Hippocampal formation (tissue), 2 donors: ENCODE data around the gene SELENOM.
"Not testable (repeated sequence)": the region's sequence is repeated elsewhere in the genome, so short reads cannot be mapped to it uniquely, and the experiment has no call there.

Source experiments
- DNase-seq, 2 donors: peaks; one replicate each; lab custom pipeline; 2025; lab: John Stamatoyannopoulos, UW

The SELENOM gene

GRCh38 chr22:31130873-31131272 is 23.5 kb upstream of the SELENOM start:
- no peak for DNase-seq

DNA sequence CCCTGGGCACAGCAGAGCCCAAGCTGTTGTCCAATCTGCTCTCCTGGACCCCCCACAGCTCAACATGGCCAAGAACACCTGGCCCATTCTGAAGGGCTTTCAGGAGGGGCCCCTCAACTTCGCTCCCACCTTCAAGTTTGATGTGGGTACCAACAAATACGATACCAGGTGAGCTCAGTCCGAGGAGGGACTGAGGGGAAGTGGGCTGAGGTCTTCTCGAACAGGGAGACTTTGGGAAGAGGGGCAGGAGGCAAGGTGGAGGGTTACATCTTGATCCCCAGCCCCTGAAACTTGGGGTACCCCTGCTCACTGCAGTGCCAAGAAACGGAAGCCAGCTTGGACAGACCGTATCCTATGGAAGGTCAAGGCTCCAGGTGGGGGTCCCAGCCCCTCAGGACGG is 20.8 kb upstream of the SELENOM start:
- no peak for DNase-seq

GRCh38 chr22:31127181-31127772 is 19.9 kb upstream of the SELENOM start:
- DNase-seq: no peak

GRCh38 chr22:31126869-31127175 is 19.5 kb upstream of the SELENOM start:
- no peak for DNase-seq

- DNase-seq: no peak
These were observed 18.9 kb upstream of the SELENOM start for GRCh38 chr22:31126128-31126868.

- no peak for DNase-seq
These were observed 18.3 kb upstream of the SELENOM start for GRCh38 chr22:31125521-31126117.

DNA sequence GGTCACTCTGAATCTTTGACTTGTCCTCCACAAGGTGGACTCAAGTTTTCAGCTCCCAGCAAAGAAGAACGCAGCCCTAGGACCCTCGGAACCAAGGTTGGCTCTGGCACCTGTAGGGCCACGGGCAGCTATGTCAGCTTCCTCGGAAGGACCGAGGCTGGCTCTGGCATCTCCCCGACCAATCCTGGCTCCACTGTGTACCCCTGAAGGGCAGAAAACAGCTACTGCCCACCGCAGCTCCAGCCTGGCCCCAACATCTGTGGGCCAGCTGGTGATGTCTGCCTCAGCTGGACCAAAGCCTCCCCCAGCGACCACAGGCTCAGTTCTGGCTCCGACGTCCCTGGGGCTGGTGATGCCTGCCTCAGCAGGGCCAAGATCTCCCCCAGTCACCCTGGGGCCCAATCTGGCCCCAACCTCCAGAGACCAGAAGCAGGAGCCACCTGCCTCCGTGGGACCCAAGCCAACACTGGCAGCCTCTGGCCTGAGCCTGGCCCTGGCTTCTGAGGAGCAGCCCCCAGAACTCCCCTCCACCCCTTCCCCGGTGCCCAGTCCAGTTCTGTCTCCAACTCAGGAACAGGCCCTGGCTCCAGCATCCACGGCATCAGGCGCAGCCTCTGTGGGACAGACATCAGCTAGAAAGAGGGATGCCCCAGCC is 17.6 kb upstream of the SELENOM start:
- DNase-seq: no peak

DNA sequence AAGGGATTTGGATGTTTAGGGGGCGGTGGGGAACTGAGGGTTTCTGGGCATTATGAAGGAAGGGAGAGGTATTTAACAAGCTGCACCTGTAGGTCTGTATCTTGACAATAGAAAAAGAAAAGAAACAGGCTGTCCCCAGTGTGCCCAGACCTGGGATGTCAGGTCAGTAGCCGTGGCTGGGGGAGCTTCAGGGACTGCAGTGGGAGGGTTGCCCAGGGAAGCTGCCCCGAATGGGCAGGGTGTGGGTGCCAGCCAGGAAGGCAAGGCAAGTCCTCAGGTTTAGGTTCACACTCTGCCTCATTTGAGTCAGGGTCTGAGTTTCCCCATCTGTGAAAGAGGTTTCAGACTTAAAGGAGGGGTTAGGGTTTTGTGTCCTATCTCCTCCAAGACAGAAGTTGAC is 16.9 kb upstream of the SELENOM start:
- no peak for DNase-seq

DNA sequence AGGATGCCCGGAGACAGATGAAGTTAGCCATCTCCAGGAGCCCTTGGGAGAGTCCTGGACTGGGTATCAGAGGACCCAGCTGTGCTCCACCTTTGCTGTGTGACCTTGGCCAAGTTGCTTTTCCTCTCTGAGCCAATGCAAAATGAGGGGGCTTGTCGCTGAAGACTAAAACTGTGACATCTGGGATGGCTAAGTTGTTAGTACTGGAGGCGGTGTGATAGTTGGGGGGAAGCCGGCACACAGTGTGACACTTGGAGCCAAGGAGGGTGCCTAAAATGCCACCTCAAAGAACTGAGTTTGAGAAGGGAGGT is 15.9 kb upstream of the SELENOM start:
- no peak for DNase-seq

DNA sequence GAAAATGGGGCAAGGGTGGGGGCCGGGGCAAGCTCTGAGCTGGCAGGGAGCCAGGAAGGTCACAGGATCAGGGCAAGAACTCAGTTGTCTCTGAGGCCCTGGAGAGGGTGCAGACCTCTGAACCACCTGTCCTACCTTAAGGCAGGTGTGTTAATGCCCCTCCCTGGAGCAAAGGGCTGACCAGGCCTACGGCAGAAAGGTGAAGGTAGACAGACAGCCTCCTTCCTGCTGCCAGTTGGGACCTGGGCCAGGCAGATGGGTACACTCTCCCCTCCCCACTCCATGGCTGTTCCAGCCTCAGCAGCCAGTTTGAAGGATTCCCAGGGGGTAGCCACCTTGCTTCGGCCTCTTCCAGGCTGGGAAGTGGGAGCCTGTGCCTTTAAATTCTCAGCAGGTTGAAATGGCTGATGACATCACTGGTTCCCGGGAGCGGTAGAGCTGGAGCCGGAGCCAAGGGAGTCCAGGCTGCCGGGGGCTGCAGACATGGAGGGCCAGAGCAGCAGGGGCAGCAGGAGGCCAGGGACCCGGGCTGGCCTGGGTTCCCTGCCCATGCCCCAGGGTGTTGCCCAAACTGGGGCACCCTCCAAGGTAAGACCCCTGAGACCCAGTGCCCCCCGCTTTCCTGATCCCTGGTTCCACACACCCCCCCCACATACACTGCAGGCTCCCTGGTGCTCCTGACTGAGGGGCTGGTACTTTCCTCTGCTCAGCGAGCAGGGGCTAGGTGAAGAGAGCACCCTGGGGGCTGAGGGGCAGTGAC is 15.3 kb upstream of the SELENOM start, which contains the start of gene INPP5J:
TSS of gene INPP5J (plus strand) at position 435 of the 760 bp plus-strand sequence. CDS start at position 484, 49 bp downstream.
- no peak for DNase-seq

DNA sequence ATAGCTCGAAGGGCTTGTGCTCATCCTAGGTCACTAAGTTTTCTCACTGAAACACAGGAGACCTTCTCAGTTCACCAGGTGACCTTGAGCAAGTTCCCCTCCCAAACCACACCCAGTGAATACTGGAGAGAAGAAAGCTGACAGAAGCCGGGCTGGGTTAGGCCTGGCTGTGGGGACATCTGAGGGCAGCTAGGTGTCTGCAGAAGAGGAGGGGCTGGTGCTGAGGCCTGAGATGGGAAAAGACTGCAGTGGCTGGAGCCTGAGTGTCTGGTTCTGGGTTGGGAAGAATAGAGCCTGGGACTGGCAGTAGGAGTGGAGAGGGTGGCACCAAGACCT is 14.8 kb upstream of the SELENOM start:
- no peak for DNase-seq

- no peak for DNase-seq
These were observed 14.0 kb upstream of the SELENOM start for GRCh38 chr22:31121403-31121802.

DNA sequence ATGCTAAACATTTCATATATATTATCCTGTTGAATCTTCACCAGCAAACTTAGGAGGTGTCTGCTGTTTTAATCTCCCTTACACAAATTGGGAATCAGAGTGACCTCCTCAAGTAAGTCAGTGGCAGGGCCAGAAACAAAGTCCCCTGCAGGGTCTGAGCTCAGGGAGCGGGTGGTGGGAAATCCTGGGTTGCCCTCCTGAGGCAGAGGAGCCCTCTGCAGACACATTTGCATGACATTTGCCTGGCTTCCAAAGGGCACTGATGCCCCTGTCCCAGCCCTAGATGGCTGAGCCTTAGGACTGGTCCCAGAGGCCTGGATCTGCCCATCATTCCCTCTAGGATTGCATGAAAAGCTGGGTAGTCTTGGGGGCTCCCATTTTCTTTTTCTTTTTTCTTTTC is 13.3 kb upstream of the SELENOM start:
- DNase-seq: no peak

DNA sequence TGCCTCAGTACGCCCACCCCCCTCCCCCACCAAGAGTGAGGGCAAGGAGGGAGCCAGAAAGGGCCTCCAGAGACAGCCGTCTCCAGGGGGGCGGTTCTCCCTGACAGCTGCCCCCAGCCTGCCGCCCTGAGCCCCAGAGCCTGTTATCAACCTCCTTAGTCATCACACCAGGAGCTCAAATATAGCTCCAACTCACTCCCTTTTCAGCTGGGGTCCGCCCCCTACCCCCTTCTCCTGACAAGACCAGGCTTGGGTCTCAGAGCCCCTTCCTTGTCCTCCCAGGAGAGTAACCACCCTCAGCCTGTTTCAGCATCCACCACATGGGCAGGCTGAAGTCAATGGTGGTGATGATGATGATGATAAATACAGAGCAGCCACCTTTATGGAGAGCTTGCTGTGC is 12.9 kb upstream of the SELENOM start:
- DNase-seq: no peak

- DNase-seq: no peak
These were observed 11.8 kb upstream of the SELENOM start for GRCh38 chr22:31119026-31119717.

DNA sequence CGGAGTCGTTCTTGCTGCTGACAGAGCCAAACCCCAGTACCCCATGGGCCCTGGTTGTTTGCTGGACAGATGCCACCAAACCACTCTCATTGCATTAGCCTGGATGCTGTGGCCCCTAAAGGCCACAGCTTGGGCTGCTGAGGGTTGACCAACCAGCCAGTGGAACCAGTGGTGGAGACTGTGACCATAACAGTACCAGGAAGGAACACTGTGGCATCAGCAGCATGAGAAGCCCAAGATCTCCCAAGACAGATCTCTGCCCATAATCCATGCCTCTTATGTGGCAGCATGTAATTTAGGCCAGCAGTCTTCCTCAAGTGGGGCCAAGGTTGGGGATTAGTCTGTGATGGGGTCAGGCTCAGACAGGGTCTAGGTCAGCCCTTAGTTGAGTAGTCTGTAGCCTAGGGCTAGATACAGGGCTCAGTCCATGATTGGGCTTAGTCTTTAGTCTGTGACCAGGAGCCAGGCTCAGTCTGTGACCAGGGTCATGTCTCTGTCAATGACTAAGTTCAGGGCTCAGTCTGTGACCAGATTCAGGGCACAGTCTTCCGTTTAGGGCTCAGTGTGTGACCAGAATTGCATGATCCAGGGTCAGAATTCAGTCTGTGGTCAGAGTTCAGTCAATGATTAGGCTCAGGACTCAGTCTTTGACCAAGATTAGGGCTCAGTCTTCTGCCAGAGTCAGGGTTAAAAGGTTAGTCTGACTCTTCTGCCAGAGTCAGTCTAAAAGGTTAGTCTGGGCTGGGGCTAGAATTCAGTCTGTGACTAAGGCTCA is 10.9 kb upstream of the SELENOM start:
- no peak for DNase-seq

DNA sequence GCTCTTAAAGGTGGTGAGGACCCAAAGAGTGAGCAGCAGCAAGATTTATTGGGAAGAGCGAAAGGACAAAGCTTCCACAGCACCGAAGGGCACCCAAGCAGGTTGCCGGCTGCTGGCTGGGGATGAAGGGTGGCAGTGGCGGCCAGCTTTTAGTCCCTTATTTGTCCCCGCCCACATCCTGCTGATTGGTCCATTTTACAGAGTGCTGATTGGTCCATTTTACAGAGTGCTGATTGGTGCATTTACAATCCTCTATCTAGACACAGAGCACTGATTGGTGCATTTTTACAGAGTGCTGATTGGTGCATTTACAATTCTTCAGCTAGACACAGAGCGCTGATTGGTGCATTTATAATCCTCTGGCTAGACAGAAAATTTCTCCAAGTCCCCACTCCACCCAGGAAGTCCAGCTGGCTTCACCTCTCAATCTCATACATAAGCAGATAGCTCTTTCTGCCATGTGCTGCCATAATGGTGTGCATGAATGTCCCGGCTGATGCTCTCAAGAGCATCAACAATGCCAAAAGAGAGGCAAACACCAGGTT is 5.3 kb upstream of the SELENOM start:
- not testable (repeated sequence) for DNase-seq

GRCh38 chr22:31107894-31108218 is 488 bp upstream of the SELENOM start:
- no peak for DNase-seq

DNA sequence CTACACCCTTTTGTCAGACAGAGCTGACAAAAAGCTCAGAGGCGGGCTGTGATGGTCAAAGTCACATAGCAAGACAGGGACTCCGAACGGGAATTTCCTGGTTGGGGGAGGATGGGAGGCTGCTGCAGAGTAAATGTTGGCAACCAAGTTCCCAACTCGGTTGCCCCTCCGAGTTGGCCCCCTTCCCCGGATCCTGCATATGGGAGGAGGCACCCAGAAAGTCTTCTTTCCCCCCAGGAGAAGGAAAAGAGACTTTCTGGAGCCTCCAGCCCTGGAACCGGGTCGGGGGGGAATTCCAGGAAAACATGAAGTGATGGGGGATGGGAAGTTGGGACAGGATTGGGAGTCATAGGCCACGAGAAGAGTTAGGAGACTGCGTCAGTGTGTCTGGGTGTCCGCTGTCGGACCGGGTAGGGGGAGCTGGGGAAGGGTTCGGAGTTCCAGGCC is 614 bp downstream of the SELENOM start:
- no peak for DNase-seq

GRCh38 chr22:31106001-31106571 is 1.3 kb downstream of the SELENOM start:
- no peak for DNase-seq
